ENCODE data around the gene EPHB3.

EPHB3 gene

DNA sequence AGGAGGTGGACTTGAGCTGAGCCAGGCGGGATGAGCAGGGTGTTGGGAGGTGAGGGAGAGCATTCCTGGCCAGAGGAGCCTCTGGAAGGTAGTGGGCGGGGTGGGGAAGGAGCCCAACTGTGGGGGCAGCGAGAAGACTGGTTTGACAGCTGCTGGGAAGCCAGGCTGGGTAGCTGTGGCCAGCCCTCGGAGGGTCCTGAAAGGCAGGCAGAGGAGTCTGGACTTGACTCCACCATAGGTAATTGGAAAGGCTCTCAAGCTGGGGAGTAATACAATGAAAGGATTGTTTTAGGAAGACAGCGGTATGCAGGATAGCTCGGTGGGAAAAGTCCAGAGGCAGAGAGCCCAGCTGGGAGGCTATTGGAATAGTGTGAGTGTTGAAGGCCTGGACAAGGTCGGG is 17.2 kb downstream of the EPHB3 start:
- DNase-seq (ENCODE audit: extremely low read depth in 1 of 2, low read depth in 1 of 2) = no peak

GRCh38 chr3:184579513-184579912 is 17.9 kb downstream of the EPHB3 start:
- no peak for DNase-seq (ENCODE audit: extremely low read depth in 1 of 2, low read depth in 1 of 2)

DNA sequence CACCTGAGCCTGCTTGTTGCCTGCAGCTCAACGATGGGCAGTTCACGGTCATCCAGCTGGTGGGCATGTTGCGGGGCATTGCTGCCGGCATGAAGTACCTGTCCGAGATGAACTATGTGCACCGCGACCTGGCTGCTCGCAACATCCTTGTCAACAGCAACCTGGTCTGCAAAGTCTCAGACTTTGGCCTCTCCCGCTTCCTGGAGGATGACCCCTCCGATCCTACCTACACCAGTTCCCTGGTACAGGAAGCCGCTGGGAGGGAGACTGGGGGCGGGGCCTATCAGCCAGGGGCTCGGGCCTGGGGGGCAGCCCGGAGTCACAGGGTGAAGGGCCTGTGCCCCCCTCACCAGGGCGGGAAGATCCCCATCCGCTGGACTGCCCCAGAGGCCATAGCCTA is 18.8 kb downstream of the EPHB3 start:
- DNase-seq (ENCODE audit: extremely low read depth in 1 of 2, low read depth in 1 of 2) = no peak

DNA sequence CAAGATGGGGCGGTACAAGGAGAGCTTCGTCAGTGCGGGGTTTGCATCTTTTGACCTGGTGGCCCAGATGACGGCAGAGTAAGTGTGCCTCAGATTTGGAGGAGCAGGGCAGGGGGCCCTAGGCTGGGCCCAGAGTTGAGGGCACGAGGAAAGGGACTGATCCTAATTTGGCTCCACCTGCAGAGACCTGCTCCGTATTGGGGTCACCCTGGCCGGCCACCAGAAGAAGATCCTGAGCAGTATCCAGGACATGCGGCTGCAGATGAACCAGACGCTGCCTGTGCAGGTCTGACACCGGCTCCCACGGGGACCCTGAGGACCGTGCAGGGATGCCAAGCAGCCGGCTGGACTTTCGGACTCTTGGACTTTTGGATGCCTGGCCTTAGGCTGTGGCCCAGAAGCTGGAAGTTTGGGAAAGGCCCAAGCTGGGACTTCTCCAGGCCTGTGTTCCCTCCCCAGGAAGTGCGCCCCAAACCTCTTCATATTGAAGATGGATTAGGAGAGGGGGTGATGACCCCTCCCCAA is 19.8 kb downstream of the EPHB3 start:
- no peak for DNase-seq (ENCODE audit: extremely low read depth in 1 of 2, low read depth in 1 of 2)

DNA sequence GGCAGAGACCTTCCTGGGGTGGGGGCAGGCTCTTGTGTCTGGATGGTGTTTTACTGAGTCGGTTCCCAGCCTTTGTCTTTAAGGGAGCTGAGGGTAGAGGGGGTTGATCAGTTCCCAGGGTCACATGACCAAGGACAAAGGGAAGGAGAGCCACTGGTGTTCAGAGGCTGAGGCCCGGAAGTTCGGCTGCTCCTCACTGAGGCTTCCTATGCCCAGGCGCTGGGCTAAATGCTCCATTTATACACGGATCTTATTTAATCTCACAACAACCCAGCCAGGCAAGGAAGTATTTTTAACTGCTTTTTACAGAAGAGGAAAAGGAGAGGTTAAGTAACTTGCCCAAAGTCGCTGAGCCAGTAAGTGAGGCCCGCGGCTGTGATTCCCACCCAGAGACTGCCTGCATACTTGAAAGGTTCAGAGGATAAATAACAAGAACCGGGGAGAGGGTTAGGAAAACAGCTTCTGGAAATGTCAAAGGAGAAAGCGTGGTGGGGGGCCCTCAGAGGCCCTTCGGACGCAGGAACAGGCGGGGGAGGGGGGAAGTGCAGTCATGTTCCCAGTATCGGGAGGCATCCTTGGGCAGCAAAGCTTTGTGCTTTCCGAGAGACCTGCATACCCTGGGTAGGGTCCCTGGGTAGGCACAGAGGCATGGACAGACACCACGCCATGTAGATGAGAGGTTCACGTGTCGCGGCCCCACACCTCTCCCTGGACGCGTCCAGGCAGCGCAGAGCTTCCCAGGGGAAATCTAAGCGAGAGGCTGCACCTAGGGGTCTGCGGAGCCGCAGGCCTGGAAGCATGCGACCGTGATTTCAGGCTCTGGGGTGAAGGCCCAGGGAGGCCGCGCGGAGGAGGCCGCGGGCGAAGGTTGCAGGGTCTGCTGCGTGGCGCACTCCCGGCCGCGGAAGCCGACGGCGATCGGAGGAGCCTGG is 21.3 kb downstream of the EPHB3 start:
- DNase-seq (ENCODE audit: extremely low read depth in 1 of 2, low read depth in 1 of 2) = no peak

DNA sequence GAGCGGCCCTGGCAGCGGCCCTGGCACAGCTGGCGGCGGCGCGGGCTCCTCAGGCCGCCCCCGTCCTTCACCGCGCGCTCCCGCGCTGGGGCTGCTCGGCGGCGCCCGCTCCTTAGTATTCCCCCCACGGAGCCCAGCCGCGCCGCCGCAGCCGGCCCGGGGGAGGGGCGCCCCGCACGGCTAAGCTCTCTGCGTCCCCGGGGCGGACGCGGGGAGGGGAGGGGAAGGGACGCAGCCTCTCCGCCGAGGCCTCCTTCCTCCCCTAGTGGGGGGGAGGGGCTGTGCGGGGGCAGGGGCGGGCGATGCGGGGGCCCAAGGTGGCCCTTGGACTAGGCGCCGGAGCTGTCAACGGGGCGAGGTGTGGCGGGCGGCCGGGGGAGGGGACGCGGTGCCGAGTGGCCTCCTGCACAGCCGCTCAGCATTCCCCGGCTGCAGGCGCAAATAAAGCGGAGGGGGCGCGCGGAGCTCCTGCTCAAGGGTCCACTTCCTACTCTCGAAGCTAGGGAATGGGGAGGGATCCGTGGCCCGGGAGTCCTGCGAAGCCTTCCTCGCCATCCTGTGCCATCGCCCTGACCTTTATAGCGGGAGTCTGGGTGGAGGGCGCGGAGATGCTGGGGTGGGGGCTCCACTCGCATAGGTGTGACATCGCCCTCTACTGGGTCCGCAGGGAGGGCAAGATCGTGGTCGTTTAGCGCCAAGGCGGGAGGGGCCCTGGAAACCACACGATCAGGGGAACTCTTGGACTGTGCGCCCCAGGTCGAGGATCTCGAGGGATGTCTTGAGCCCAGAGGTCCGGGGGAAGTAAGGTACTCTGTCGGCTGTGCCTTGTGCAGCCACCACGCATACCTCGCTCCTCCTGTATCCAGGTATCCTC is 22.2 kb downstream of the EPHB3 start:
- DNase-seq (ENCODE audit: extremely low read depth in 1 of 2, low read depth in 1 of 2) = no peak

DNA sequence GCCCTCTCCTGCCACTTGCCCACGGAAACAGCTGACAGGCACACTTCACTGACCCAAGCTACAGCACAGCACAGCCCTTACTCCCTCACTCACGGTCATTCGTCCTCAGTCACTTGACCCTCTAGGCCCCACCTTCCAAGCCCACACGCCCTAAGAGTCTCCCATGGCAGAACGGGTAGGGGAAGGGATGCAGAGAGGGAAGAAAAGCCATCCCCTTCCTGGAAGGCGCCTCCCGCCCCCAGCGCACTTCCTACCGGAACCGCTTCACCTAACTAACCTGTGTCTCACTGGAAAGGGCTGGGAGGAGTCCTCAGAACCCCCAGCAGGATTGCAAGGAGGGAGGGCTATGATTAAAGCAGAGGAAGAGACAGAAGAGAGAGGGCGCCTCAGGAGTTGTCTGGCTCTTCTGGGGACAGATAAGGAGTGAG is 22.9 kb downstream of the EPHB3 start:
- DNase-seq (ENCODE audit: extremely low read depth in 1 of 2, low read depth in 1 of 2) = no peak

DNA sequence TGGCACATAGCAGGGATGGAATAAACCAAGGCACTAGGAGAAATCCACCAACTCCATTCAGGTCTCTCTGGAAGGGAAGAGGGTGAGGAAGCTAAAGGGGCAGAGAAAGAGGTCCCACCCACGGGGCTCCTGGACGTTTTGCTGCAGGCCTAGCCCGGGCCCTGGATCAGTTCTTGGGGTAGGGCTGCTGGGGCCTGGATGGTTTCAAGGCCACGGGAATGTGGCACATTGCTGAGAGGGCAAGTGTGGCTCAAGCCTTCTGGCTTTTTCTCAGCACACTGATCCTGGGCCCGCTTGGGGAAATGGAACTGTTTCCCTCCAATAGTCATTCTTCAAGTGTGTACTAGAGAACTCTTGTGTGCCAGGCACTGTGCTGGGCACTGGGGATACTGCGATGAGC is 24.0 kb downstream of the EPHB3 start:
- DNase-seq (ENCODE audit: extremely low read depth in 1 of 2, low read depth in 1 of 2) = no peak

DNA sequence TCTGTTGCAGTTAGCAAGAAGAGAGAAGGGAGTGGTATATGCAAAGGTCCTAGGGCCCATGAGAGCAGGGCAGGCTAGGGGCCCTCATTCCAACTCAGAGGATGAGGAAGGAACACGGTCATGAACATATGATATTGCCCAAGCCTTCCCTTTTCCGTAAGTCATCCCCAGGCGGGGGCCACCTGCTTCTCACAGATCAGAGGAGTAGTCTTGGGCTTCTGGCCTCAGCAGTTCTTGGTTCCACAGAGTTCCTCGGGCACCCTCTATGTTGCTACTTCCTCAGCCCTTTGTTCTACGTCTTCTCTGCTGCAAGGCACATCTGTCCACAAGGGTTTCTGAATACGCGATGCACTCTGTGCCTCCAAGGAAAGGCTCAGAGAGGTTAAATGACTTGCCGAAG is 25.3 kb downstream of the EPHB3 start:
- no peak for DNase-seq (ENCODE audit: extremely low read depth in 1 of 2, low read depth in 1 of 2)

DNA sequence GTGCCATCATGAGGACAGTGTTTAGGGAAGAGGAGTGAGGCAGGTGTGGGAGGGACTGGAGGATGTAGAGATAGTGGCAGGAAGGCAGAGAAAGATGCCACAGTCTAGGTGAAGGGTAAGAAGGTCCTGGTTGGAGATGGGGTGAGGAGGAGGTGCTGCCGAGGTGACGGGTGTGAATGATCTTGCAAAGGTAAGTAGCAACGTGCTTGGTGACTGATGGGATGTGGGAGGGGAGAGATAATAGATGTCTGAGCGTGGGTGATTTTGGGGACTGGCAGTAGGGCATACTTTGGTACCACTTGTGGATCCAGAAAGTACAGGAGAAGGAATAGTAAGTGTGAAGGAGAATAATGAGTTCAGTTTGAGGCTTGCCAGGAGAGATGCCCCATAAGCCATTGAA is 27.2 kb downstream of the EPHB3 start:
- DNase-seq (ENCODE audit: extremely low read depth in 1 of 2, low read depth in 1 of 2) = no peak

GRCh38 chr3:184590795-184591194 is 29.2 kb downstream of the EPHB3 start:
- DNase-seq (ENCODE audit: extremely low read depth in 1 of 2, low read depth in 1 of 2) = no peak

DNA sequence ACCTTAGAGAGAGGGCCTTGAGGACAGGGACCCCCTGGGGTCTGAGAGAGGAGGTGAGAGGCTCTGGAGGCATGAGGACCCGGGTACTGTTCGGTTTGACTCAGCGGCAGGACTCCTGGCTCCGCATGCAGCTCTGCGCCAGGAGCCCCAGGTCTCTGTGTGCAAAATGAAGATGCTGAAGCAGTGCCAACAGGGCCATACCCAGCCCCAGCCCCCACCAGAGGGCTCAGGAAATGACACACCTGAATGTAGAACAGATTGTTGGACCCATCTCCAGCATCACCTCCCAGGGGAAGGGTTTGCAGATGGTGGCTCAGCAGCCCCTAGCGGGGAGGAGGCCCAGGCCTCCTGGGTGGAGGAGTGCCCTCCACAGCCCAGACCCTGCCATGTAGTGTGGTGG is 30.2 kb downstream of the EPHB3 start:
- no peak for DNase-seq (ENCODE audit: extremely low read depth in 1 of 2, low read depth in 1 of 2)

- DNase-seq (ENCODE audit: extremely low read depth in 1 of 2, low read depth in 1 of 2) = no peak
Measured at GRCh38 chr3:184592371-184593219, 31.0 kb downstream of the EPHB3 start.

GRCh38 chr3:184593220-184593927 is 31.8 kb downstream of the EPHB3 start:
- no peak for DNase-seq (ENCODE audit: extremely low read depth in 1 of 2, low read depth in 1 of 2)

DNA sequence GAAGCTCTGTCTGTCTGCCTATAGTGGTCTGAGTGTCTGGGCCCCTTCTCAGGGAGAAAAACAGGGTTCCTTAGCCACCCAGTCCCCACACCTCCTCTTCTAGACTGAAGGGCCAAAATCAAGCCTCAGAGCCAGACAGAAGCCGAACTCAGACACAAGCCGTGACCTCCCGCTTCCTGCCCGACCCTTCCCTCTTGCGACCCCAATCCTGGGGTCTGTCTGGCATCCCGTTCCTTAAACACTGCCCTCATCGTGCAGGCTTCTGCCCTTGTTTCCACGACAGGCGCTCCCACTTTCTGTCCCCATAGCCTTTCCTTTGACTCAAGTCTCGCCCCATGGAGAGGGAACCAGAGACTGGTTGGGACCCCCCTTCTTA is 32.3 kb downstream of the EPHB3 start:
- no peak for DNase-seq (ENCODE audit: extremely low read depth in 1 of 2, low read depth in 1 of 2)

GRCh38 chr3:184594371-184595001 is 32.9 kb downstream of the EPHB3 start:
- no peak for DNase-seq (ENCODE audit: extremely low read depth in 1 of 2, low read depth in 1 of 2)

- DNase-seq (ENCODE audit: extremely low read depth in 1 of 2, low read depth in 1 of 2) = no peak
Measured at GRCh38 chr3:184595726-184596125, 34.1 kb downstream of the EPHB3 start.

DNA sequence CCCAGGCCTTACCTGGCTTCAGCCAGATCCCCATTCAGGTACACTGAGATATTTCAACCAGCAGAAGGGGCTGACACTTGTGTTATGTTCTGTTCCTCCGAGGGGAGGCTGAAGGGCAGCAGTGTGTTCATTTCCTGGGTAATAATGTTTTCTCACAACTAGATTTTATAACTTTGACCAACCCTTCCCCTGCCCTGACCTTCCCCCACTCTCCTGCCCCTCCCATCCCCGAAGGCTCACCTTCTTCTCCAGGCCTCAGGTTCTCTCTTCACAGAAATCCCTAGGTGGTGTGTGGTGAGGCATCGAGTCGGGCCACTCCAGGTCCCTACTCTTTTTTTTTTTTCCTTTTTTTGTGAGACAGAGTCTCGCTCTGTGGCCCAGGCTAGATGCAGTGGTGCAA is 34.6 kb downstream of the EPHB3 start:
- no peak for DNase-seq (ENCODE audit: extremely low read depth in 1 of 2, low read depth in 1 of 2)

GRCh38 chr3:184596886-184597575 is 35.4 kb downstream of the EPHB3 start:
- DNase-seq (ENCODE audit: extremely low read depth in 1 of 2, low read depth in 1 of 2) = no peak

Measured in stimulated activated CD8-positive, alpha-beta memory T cell treated with anti-CD3 and anti-CD28 coated beads, Interleukin-7, amount 100 ng/mL, for 48 hours (primary cell).